ENCODE measurements around the gene GOLGA6A.

DNA sequence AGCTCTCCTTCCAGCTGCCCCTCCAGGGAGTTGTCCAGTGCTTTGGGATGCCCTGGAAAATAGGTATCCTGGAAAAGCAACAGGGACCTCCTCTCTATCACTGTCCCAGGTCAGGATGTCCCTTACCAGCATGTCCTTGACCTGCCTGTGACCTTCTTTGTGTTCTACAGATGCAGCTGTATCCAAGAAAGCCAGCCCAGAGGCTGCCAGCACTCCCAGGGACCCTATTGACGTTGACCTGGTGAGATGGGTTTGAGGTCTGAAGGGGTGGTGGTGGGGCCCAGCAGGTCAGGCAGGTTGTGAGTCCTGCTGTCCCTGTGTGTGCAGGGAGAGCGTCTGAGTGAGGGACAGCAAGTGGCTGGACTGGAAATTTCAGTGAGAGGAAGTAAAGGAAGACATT, 57.7 kb downstream of the GOLGA6A start:
- TF ChIP-seq, protein P1, sequence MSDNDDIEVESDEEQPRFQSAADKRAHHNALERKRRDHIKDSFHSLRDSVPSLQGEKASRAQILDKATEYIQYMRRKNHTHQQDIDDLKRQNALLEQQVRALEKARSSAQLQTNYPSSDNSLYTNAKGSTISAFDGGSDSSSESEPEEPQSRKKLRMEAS (CRISPR knock-in tag; IDR thresholded peaks at IDR 0.05) = no peak
- no peak for TF ChIP-seq ZNF507 (tag; conservative IDR thresholded peaks at IDR 0.05)
- TF ChIP-seq TCF7L2 (IDR thresholded peaks at IDR 0.05; ENCODE audit: low read depth, low read length) = no peak
- TF ChIP-seq NR2C2 (CRISPR knock-in tag; IDR thresholded peaks at IDR 0.05) = no peak
- TF ChIP-seq NR2C2 (tag; IDR thresholded peaks at IDR 0.05) = no peak
- no peak for TF ChIP-seq FOXA1 (IDR thresholded peaks at IDR 0.05; ENCODE audit: borderline replicate concordance)

All from K562 (cell line).